ENCODE results near the gene SPINK14.

The SPINK14 gene

GRCh38 chr5:148201151-148201550, 32.8 kb downstream of the SPINK14 start:
- DNase-seq (ENCODE audit: low spot score), result no peak

DNA sequence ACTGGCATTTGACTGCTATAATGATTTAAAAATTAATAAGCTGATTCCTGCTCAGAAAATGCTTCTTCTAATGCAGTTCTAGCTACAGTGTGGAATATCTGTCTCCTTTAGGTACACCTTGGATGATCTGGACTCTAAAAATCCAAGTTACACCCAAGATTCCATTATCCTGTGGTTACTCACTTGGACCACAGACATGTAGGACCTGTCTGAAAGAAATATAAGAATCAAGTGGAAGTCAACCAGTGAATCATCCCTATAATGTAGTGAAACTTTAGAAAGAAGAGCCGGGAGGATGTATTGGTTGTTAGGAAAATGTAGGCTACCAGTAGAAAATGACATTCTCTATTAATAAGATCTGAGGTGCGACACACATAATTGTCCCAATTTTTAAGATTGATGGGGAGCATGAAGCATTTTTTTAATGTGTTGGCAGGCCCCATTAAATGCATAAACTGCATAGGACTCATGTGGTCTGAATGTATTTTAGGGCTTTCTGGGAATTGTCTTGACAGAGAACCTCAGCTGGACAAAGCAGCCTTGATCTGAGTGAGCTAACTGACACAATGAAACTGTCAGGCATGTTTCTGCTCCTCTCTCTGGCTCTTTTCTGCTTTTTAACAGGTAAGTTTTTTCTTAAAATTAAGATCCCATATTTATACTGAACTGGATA, 34.3 kb downstream of the SPINK14 start, which contains the start of gene SPINK6:
SPINK6 (plus strand) TSS at position 512 of the 673 bp plus-strand sequence; CDS start at position 567, 55 bp downstream.
- no peak for DNase-seq (ENCODE audit: low spot score)

DNA sequence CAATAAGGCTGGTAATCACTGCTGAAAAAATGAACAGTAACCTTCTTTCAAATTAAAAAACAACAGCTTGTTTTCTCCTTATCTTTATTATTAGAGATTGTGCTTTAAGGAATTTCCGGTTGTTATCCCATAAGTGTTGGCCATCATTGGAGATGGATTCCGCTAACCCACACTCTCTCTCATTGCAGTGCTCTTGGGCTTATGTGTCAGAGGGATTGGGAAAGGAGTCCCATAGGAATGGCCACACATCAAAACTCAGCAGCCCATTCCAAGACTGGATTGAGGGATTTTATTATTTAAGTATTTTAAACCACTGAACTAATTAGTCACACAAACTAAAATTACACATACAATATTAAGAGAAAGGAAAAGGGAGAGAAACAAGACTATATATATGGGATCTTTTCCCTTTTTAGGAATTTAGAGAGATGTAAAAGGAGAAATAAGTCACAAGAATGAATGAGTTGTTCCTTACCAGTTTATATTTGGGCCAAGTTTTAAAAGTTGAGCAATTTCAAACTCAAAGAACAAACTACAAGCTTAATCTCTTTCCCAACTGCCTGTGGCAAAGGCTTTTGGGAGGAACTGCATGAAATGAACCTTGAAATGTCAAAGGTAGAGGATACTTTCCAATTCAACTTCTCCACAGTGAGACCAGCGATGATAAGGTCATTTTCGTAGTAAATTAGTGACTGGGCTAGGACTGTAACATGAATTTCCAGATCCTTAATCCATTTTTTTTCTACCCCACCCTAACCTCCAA, 36.9 kb downstream of the SPINK14 start:
- DNase-seq (ENCODE audit: low spot score), result peak; percentile 2

DNA sequence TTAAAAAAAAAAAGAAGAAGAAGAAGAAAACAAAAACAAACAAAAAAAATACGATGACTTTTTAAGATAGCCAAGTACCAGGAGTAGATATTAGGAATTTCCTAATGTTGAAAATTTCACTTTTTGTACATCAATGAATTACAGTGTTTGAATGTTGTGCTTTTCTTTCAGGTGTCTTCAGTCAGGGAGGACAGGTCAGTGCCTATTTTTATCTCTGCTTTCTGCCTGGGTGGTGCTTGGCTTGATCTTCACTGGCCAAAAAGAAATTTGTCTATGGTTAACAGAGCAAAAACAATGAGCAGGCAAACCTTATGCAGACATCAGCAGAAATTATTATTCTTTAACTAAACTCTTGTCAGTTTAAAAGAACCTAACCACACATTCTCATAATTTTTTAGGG, 37.5 kb downstream of the SPINK14 start:
- DNase-seq (ENCODE audit: low spot score), result no peak

- no peak for DNase-seq (ENCODE audit: low spot score)
These were observed 38.3 kb downstream of the SPINK14 start for GRCh38 chr5:148206620-148207019.

DNA sequence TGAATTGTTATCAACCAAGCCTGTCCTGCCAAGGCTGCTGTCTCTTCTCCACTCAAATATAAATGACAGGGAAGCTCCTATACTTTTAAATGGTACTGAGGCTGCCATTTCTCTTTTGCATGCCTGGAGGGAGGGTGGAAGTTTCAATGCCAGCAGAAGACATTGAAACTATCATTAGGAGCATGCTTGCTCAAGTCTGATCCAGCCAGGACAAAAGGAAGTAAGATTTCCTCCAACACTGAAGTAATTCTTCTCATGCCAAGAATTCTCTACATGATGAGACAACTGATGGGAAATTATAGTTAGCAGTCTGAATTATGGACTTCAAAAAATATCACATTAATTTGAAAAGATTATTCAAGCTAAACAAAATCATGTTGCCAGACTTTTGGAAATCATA, 39.9 kb downstream of the SPINK14 start:
- DNase-seq (ENCODE audit: low spot score), result no peak

GRCh38 chr5:148209151-148209770, 40.9 kb downstream of the SPINK14 start:
- peak; percentile 5 for DNase-seq (ENCODE audit: low spot score)

DNA sequence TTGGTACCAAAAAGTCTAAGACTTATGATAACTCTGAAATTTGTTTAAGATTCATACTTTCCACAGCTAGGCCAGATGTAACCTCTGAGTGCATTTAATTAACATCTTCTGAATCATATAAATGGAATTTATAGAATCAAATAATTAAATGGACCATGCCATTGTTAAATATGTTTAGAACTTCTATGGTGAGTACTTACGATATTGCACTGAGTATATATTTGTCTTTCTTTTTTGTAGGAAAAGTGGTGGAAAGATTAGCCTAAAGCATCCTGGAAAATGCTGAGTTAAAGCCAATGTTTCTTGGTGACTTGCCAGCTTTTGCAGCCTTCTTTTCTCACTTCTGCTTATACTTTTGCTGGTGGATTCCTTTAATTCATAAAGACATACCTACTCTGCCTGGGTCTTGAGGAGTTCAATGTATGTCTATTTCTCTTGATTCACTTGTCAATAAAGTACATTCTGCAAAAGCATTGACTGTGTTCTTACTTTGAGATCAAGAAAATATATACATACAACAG, 46.4 kb downstream of the SPINK14 start:
- DNase-seq (ENCODE audit: low spot score), result no peak

DNA sequence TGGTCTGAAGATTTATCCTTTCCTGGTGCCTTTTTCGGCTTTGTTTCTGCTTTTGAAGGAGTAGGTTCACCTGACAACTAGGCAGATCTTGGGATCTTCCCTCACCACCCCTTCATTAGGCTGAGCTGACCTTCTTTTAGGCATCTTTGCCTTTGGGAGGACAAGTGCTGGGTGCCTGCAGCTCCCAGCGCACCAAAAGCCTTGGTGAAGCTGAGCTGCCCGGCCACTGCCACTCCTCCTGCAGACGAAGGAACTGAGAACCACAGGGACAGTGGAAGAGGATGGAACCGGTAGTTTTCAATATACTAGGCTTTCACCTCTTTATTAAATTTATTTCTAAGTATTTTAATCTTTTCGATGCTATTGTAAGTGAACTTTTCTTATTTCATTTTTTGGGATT, 53.2 kb downstream of the SPINK14 start:
- DNase-seq (ENCODE audit: low spot score), result no peak

GRCh38 chr5:148224117-148224742, 55.9 kb downstream of the SPINK14 start:
- DNase-seq (ENCODE audit: low spot score), result no peak
